GM21360 (cell line): ENCODE measurements around the gene SPATA45.

Experiments
- ATAC-seq: cut with Tn5 transposase; IDR thresholded peaks from one replicate; pipeline ENCODE4 v1.9.1; 2021; ENCODE audit warnings: mild to moderate bottlenecking, moderate library complexity; ENCODE audit not compliant: unreplicated experiment

Gene SPATA45

GRCh38 chr1:212833211-212834207 lies 13.9 kb downstream of the SPATA45 start:
- peak; percentile 67 for ATAC-seq

GRCh38 chr1:212828395-212828794 lies 19.1 kb downstream of the SPATA45 start:
- no peak for ATAC-seq

DNA sequence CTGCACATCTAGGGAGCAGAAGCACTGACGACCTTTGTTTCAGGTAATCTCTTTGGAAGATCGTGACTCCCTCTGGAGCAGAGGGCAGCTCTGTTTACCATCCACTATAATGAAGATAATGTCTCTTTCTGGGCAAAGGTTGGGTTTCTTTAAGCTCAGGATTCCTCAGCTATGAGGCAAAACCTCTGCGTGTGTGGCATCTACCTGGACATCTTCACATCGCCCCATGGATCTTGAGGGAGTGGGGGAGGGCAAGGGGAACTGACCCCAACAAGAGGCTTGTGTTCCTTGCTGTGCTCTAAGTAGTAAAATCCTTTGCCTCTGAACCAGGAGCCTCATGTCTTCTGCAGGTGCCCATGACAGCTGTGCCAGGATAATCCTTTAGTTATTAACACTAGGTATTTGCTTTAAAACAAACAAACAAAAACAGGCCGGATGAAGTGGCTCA lies 19.6 kb downstream of the SPATA45 start:
- ATAC-seq = no peak

- ATAC-seq = no peak
These were observed 20.2 kb downstream of the SPATA45 start for GRCh38 chr1:212827171-212827776.

DNA sequence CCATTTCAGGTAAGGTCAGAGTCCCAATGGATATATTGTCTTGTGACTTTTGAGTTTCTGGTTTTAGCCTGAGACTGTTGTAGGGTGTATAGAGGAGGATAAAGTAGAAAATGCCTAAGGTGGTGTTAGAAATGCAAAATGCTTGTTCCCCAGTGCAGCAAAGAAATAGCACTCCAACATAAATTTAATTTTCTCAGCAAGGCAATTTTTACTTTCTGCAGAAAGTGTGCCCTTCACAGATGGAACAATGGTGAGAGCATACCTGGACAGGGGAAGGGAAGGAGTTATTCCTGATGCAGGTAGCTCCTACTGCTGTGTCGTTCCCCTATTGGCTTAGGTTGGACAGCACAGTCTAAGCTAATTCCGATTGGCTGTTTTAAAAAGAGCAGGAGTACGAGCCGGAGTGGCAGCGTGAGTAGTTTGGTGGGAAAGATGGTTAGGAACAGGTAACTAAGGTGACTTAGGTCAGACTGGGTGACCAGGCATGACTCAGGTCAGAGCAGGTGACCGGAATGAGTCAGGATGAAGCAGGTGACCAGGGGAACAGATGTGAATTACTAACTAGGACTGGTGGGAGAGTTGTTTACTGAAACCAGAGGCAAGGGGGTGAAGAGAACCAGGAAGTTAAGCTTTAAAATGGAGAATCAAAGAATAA lies 21.5 kb downstream of the SPATA45 start:
- ATAC-seq = no peak

- ATAC-seq = no peak
These were observed 23.2 kb downstream of the SPATA45 start for GRCh38 chr1:212824201-212824600.

- no peak for ATAC-seq
These were observed 24.5 kb downstream of the SPATA45 start for GRCh38 chr1:212822956-212823355.

DNA sequence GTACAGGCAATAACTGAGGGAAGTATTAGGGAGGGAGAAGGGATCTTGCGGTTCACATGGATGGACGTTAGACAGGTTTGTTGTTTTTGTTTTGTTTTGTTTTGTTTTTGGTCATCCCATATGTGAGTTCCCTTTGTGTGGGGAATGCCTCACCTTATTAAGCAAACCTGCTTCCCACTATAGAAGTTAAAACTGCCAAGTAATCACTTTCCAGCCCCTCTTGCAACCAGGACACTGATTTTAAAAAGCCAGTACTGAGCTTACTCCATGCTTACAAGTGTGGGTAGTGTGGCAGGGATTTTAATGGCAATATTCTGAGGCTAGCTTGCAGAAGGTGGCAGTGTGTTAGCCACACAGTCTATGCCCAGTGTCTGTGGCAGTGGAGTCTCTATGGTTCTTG lies 26.5 kb downstream of the SPATA45 start:
- ATAC-seq = no peak

- peak; percentile 79 for ATAC-seq
These were observed 27.7 kb downstream of the SPATA45 start for GRCh38 chr1:212819726-212820125.

DNA sequence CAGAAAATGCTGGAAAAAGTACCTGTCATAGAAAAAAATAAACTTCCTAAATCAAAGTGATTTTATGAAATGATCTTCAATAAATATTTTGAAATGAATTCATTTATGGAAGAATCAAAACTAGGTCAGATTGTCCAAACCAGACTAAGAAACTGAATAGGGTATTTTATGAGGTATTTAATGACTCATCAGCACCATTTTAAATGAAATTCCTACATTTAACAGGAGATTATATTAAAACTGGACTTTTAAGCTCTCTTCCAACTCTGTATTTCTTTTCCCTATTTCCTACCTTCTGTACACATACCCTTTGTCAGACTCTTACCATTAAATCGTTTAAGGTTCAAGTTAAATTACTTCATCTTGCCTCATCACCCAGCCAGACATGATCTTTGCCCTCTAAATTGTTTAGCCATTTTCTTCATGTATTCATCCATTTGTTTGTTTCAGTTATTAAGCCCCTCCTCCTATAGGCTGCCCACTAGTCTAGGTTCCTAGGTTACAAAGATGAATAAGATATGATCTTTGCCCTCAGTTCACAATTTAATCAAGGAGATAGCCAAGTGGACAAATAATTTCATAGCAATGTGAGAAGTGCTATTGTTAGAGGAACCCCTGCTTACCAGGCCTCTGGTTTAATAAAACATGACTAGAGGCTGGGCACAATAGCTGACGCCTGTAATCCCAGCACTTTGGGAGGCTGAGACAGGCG lies 30.7 kb downstream of the SPATA45 start:
- ATAC-seq = no peak

GRCh38 chr1:212814537-212815334 lies 32.7 kb downstream of the SPATA45 start:
- no peak for ATAC-seq

DNA sequence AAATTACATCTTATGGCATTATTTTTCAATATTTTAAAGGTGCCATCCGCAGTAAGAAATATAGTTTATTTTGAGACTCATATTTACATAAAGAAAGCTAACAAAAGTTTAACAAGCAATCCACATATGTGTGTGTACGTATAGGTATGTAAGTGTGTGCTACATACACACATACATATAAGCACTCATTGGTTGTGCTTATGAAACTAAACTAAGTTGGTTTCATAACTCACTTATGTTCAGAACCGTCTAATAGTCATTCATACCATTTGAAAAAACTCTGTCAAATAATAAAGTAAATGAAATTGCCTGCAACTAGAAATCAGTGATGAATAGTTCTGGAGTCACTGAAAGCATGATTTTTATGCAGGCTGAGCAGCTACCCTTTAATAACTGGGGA lies 41.7 kb downstream of the SPATA45 start:
- no peak for ATAC-seq

DNA sequence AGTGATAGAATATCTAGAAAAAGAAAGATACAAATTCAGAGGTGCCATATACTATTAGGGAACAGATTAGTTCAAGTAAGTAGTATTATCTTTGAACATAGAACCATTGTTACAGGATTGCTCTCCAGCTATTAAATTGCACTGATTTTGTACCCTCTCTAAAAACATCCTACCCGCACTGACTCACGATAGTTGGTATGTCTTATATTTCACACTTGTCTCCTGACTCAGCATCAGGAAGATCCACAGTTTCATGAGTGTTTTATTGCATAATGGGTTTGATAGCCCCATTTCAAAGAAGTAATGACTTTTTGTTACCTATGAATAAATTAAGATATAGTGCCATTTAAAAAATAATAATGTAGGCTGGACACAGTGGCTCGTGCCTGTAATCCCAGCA lies 49.8 kb downstream of the SPATA45 start:
- no peak for ATAC-seq

DNA sequence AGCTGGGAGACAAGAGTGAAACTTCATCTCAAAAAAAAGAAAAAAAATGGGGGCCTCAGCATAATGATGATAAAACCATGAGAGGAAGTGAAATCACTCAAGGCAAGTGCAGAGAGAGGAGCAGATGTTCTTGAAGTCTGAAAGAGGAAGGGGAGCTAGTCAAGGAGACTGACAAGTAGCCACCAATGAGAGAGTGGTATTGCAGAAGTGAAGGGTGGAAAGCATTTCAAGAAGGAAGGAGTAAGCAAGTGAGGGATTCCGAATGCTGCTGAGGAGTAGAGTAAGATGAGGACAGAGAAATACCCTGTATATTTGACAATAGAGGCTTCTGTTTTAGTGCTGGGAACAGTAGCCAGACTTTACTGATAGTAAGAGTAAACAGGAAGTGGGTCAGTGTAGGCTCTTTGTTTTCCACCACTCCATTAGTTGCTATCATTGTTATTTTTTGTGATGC lies 52.9 kb downstream of the SPATA45 start:
- ATAC-seq = peak; percentile 80

GRCh38 chr1:212792396-212792908 lies 55.0 kb downstream of the SPATA45 start:
- no peak for ATAC-seq

DNA sequence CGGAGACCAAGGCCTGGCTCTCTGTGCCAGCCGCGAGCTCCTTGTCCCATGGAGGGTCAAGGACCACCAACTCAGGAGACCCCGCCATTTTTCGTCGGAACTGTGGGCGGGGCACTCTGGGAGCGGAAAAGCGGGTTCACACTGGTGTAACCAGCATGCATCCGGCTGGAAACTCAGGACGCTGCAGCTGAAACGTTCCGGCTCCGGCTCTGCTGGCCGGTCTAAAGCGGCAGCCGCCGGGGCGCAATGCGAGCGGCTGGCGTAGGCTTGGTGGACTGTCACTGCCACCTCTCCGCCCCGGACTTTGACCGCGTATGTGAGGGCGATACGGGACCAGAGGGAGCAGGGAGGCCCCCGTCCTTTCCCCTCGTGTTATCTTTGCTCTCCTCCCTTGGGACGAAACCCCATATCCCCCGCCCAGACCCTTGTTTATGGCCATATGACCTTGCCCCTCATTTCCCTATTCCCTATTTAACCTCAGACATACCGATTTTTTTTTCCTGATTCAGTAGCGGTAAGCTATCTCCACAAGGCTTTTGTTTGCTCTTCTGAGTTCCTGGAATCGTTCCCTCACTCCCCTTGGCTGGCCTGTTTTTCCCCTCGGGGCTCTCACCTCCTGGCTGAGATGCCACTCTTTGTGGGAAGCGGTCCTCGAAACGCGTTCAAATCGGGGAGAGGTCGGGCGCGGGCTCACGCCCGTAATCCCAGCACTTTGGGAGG lies 55.6 kb downstream of the SPATA45 start, which contains the start of the genes NSL1 and TATDN3:
TSS of gene NSL1 (minus strand) at position 102 of the 720 bp plus-strand sequence. CDS start at position 88, 14 bp downstream.
TSS of gene TATDN3 (plus strand) at position 219 of the 720 bp plus-strand sequence. CDS start at position 247, 28 bp downstream.
- peak; percentile 64 for ATAC-seq

DNA sequence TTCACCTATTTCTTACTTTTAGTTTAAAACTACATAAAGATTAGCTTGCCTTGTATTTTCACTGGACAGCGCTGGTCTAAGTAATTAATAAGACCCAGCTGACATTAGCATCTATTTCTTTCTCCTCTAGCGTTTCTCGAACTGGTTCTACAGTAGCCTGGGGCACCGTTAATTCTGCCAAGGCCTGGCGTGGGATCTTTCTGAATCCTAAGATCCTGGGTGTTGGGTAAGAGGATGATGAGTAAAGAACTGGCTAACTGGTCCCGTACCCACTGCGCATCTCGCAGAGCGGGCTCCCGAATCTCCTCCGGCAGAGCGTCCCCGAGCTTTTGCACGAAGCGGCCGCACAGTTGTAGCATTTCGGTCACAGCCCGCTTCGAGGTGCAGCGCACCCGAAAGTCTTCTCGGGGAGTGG lies 56.2 kb downstream of the SPATA45 start:
- ATAC-seq = peak; percentile 21

- no peak for ATAC-seq
These were observed 61.6 kb downstream of the SPATA45 start for GRCh38 chr1:212785871-212786270.

DNA sequence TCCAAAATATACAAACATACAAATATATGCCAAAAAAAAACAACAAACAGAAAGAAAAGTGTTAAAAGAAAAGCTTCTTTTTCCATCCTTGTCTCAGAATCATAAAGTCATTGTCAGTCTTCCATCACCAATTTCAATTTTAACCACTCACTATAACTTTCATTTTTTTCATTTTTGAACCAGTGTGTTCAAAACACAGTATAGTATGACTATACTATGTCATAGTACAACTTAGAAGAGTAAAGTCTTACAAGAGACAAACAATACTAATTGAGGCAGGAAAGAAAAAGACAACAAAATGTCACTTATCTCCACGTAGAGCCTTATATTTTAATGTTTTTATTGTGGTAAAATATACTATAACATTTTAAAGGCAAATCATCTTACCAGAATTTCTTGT lies 63.5 kb downstream of the SPATA45 start:
- ATAC-seq = no peak
